RWPE1 (cell line): ENCODE results near the gene SLC26A1.

Experiments
- CTCF ChIA-PET: fragments of 350-600 bp; sonication (Branson Sonifier 250); formaldehyde crosslinking; extraction: SDS; loops from one replicate; lab custom pipeline; 2021; lab: Yijun Ruan, JAX
- POLR2A ChIA-PET: fragments of 400-600 bp; formaldehyde crosslinking; extraction: SDS; loops from one replicate; lab custom pipeline; 2020; ENCODE audit warnings: antibody characterized with exemption; ENCODE audit not compliant: low non-redundant PET; lab: Yijun Ruan, JAX
- DNase-seq: peaks from one replicate; pipeline ENCODE4 v3.0.0; 2012; ENCODE audit warnings: low spot score
- H3K27ac ChIP-seq: fragments of 450-650 bp; 2 replicates; pipeline ENCODE4 v1.5.1; 2017
- TF ChIP-seq, protein P1 (sequence below): fragments of 450-650 bp; conservative IDR thresholded peaks from 2 replicates; pipeline ENCODE4 v1.5.1; 2017; ENCODE audit warnings: low read depth, mild to moderate bottlenecking

Gene SLC26A1

DNA sequence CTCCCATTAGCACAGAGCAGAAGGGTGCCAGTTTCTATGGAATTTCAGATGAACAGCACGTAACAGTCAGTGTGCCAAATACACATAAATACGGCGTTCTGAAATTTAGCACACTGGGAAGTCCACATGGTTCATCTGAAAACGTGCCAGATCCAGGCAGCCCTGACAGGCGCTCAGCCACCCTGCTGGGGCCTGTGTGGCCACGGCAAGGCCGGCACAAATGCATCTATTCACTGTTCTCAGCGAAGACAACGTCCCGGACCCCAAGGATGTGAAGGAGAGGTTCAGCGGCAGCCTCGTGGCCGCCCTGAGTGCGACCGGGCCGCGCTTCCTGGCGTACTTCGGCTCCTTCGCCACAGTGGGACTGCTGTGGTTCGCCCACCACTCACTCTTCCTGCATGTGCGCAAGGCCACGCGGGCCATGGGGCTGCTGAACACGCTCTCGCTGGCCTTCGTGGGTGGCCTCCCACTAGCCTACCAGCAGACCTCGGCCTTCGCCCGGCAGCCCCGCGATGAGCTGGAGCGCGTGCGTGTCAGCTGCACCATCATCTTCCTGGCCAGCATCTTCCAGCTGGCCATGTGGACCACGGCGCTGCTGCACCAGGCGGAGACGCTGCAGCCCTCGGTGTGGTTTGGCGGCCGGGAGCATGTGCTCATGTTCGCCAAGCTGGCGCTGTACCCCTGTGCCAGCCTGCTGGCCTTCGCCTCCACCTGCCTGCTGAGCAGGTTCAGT lies 35.5 kb downstream of the SLC26A1 start:
- CTCF ChIA-PET = no interaction called here
- no peak overlapping the region for H3K27ac ChIP-seq
- TF ChIP-seq, protein P1, sequence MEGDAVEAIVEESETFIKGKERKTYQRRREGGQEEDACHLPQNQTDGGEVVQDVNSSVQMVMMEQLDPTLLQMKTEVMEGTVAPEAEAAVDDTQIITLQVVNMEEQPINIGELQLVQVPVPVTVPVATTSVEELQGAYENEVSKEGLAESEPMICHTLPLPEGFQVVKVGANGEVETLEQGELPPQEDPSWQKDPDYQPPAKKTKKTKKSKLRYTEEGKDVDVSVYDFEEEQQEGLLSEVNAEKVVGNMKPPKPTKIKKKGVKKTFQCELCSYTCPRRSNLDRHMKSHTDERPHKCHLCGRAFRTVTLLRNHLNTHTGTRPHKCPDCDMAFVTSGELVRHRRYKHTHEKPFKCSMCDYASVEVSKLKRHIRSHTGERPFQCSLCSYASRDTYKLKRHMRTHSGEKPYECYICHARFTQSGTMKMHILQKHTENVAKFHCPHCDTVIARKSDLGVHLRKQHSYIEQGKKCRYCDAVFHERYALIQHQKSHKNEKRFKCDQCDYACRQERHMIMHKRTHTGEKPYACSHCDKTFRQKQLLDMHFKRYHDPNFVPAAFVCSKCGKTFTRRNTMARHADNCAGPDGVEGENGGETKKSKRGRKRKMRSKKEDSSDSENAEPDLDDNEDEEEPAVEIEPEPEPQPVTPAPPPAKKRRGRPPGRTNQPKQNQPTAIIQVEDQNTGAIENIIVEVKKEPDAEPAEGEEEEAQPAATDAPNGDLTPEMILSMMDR = no peak
- no peak for DNase-seq
- POLR2A ChIA-PET = no interaction called here

DNA sequence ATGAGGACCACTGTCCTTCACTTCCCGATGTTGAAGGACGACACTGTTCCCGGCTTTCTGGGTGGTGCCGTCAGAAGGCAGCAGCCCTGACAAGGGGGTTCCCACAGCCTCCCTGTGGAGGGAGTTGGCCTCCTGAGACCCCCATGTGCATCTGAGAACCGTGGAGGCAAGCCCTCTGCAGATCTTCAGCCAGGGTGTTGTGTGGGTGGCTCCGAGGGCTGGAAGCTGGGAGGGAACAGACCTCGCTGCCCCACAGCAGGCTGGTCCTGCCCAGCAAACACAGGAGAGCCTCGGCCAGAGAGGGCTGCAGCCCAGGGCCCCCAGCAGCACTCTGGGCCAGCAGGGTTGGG lies 36.0 kb downstream of the SLC26A1 start:
- no peak overlapping the region for H3K27ac ChIP-seq
- CTCF ChIA-PET = no interaction called here
- TF ChIP-seq, protein P1 = no peak
- POLR2A ChIA-PET = no interaction called here
- no peak for DNase-seq

DNA sequence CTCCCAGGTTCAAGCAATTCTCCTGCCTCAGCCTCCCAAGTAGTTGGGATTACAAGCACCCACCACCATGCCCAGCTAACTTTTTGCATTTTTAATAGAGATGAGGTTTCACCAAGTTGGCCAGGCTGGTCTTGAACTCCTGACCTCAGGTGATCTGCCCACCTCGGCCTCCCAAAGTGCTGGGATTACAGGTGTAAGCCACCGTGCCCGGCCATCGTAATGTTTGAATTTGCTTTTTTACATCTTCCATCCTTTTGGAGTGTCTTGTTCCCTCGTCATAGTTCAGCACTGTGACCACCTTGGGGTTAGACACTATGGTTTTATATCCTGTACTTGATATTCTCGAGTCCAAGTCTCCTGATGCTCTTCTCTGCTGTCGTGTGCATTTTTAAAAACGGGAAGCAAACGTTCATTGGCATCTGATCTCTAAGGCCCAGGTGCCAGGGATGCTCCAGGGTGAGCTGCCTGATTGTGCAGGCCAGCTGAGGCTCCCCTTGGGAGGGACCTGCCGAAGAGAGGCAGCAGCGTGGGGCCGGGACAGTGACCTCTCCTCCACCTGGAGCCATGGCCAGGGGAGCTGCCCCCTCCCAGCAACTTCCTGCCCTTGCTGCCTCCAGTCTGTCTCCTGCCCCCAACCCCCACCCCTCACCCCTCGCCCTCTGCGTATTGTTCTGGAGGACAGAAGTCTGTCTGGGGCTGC lies 36.5 kb downstream of the SLC26A1 start:
- ChIA-PET POLR2A (no interaction called here), CTCF (no interaction called here)
- H3K27ac ChIP-seq = no peak overlapping the region
- no peak for DNase-seq
- TF ChIP-seq, protein P1 = no peak

DNA sequence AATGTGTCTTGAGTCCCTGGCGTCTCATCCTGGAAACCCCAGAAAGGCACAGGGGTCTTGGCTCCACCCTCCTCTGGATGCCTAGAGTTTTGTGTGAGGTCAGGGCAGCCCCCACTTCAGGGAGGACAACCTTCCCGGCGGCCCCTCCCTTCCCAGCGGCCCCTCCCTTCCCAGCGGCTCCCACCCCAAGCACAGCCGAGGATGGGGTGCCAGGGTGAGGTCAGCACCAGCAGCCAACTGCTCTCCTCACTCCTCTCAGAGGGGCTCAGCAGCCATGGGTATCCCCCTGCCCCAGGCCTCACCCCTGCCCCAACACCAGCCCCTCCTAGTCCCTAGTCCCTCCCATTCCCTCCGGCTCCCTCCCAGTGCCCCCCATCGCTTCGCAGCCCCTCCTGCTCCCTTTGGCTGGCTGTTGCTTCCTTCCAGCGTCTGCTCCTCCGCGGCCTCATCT lies 37.2 kb downstream of the SLC26A1 start:
- POLR2A ChIA-PET = no interaction called here
- CTCF ChIA-PET = no interaction called here
- TF ChIP-seq, protein P1 = no peak

DNA sequence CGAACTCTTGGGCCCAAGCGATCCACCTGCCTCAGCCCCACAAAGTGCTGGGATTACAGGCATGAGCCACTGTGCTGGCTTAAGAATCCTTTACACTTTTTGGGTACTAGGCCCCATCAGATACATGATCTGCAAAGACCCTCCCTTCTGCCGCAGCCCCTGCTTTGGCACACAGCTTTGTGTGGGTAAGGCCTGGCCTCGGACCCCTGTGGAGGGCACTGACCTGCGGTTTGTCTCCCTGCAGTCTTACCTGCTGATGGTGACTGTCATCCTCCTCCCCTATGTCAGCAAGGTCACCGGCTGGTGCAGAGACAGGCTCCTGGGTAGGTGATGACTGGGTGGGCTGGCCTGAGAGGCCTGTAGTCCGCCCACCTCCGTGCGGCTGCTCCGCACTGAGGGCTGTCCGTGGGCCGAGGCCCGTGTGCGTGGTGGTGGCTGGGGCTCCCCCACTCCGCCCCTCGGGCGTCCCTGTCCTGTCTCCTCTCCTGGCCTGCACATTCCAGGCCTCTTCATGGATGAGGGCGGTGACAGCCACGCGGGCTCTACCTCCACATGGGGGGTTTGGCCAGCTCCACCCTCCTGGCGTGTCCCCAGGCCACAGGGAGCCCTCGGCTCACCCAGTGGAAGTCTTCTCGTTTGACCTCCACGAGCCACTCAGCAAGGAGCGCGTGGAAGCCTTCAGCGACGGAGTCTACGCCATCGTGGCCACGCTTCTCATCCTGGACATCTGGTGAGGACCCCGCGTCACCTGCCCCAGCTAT lies 37.9 kb downstream of the SLC26A1 start:
- no peak for DNase-seq
- ChIA-PET CTCF (no interaction called here), POLR2A (no interaction called here)
- no peak overlapping the region for H3K27ac ChIP-seq
- TF ChIP-seq, protein P1 = no peak

More for the DNA sequence above, 37.2 kb downstream of the SLC26A1 start:
- no peak for DNase-seq
- no peak overlapping the region for H3K27ac ChIP-seq

DNA sequence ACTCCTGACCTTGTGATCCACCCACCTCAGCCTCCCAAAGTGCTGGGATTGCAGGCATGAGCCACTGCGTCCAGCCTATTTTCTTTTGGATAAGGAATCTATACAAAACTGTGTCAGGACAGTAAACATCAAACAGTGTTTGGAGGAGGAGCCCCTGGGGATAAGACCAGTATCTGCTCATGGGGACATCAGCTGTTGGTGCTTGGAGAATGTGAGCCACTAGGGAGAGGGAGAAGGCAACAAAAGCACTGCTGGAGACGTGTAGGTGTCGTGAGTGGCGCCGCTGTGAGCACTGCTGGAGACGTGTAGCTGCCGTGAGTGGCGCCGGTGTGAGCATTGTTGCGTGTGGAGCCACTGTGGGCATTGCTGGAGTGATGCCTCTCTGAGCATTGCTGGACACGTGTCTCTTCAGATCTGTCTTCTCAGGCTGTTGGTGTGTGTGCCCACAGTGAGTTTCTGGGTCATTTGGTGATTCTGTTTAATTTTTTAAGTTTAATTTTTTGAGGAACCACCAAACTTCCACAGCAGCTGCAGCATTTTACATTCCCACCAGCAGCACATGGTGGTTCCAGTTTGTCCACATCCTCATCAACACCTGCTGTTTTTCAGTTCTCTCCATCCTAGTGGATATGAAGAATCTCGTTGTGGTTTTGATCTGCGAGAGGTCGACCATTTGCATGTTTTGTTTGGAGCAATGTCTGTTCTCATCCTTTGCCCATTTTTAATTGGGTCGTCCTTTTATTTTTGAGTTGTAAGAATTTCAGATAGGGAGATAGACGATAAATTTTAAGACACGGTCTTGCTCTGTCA lies 38.8 kb downstream of the SLC26A1 start:
- TF ChIP-seq, protein P1 = no peak
- POLR2A ChIA-PET = no interaction called here
- CTCF ChIA-PET = no interaction called here

More for the DNA sequence above, 38.8 kb downstream of the SLC26A1 start:
- no peak for DNase-seq
- H3K27ac ChIP-seq = no peak overlapping the region
